Cardiac muscle cell (in vitro differentiated cells and primary cell): ENCODE measurements around the gene RASSF5. TPM values are rescaled to one million over a fixed set of nuclear protein-coding genes. Genes with fewer than 3 reads are reported as not detected.

ENCODE experiments used
- DNase-seq, 2 donors: peaks; one replicate each; pipeline versions ENCODE4 v3.0.0 to v3.0.0-alpha.2; 2010 to 2017; ENCODE audit warnings: low read depth in 1 of 2, low spot score in 1 of 2
- H3K27ac ChIP-seq: fragments of 200-600 bp; sonication (generic); 2 replicates; pipeline ENCODE4 v1.5.1; 2016
- H3K27me3 ChIP-seq: fragments of 200-600 bp; sonication (generic); 2 replicates; pipeline ENCODE4 v1.6.0; 2016; ENCODE audit warnings: control low read depth
- H3K36me3 ChIP-seq: fragments of 200-600 bp; sonication (generic); 2 replicates; pipeline ENCODE4 v1.5.1; 2016; ENCODE audit warnings: control low read depth
- H3K4me1 ChIP-seq: fragments of 200-600 bp; sonication (generic); 2 replicates; pipeline ENCODE4 v1.8.1; 2017; ENCODE audit warnings: low read depth, mild to moderate bottlenecking, mixed run types
- H3K4me3 ChIP-seq: fragments of 200-600 bp; sonication (generic); 2 replicates; pipeline ENCODE4 v1.5.1; 2016; ENCODE audit warnings: mild to moderate bottlenecking
- H3K9me3 ChIP-seq: fragments of 200-600 bp; sonication (generic); 2 replicates; pipeline ENCODE4 v1.5.1; 2017; ENCODE audit warnings: low read depth, mild to moderate bottlenecking, control low read depth
- CTCF ChIP-seq: IDR thresholded peaks from 2 replicates; pipeline ENCODE4 v1.5.1; 2012; ENCODE audit warnings: low read depth, mild to moderate bottlenecking, low read length
- polyA plus RNA-seq: library from polyadenylated mRNA; unstranded; fragments of >200 nt; fragmentation: Nextera tagmentation; extraction: Ambion mirVana; gene quantifications from 2 replicates; pipeline ENCODE4 v1.2.1, GENCODE V29; 2016
- total RNA-seq: library from RNA; depleted of rRNA; stranded (reverse); fragments of >200 nt; gene quantifications from 2 replicates; pipeline ENCODE4 v1.2.3, GENCODE V29; 2016

RASSF5 gene
- total and polyA plus RNA-seq, 2 experiments from 2014 or later = 40.9 to 50.7 TPM

GRCh38 chr1:206518206-206518605, 10.9 kb downstream of the RASSF5 start:
- H3K9me3 ChIP-seq = no peaks in the 10 kb centered on the region
- H3K4me3 ChIP-seq = no peak overlapping the region
- H3K27me3 ChIP-seq = no peaks in the 10 kb centered on the region
- H3K36me3 ChIP-seq = no peaks in the 10 kb centered on the region
- no peak for TF ChIP-seq CTCF
- no peak for DNase-seq
- peaks cover 68% of the 10 kb centered on the region for H3K4me1 ChIP-seq
- peak overlapping the region; percentile 85 for H3K27ac ChIP-seq

DNA sequence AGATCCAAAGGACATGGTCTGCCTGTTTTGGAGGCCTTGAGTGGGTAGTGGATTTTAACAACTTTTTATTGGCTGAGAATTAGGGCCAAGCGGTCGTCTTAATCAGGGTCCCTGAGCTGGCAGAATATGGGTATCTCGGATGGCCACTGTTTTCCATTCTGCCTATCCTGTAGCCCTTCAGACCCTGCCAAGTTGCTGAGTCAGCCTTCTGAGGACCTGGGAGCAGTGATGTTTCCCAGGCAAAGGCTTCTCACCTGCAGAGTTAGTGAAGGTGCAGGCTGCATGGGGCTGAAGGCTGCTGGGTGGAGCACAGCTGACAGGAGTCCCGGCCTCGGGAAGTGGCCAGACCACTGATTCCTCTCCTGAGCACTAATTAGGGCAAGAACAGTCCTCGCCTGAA, 11.4 kb downstream of the RASSF5 start:
- no peaks in the 10 kb centered on the region for H3K36me3 ChIP-seq
- DNase-seq = no peak
- TF ChIP-seq CTCF = no peak
- H3K9me3 ChIP-seq = no peaks in the 10 kb centered on the region
- peak overlapping the region; percentile 85 for H3K27ac ChIP-seq
- H3K4me1 ChIP-seq = peaks cover 64% of the 10 kb centered on the region
- H3K4me3 ChIP-seq = no peak overlapping the region
- H3K27me3 ChIP-seq = no peaks in the 10 kb centered on the region

GRCh38 chr1:206521127-206521526, 13.8 kb downstream of the RASSF5 start:
- no peak for DNase-seq
- Histone ChIP-seq H3K27me3 (no peaks in the 10 kb centered on the region), H3K4me1 (peaks cover 59% of the 10 kb centered on the region), H3K9me3 (no peaks in the 10 kb centered on the region), H3K27ac (peak overlapping the region; percentile 89), H3K36me3 (no peaks in the 10 kb centered on the region), H3K4me3 (no peak overlapping the region)
- no peak for TF ChIP-seq CTCF

DNA sequence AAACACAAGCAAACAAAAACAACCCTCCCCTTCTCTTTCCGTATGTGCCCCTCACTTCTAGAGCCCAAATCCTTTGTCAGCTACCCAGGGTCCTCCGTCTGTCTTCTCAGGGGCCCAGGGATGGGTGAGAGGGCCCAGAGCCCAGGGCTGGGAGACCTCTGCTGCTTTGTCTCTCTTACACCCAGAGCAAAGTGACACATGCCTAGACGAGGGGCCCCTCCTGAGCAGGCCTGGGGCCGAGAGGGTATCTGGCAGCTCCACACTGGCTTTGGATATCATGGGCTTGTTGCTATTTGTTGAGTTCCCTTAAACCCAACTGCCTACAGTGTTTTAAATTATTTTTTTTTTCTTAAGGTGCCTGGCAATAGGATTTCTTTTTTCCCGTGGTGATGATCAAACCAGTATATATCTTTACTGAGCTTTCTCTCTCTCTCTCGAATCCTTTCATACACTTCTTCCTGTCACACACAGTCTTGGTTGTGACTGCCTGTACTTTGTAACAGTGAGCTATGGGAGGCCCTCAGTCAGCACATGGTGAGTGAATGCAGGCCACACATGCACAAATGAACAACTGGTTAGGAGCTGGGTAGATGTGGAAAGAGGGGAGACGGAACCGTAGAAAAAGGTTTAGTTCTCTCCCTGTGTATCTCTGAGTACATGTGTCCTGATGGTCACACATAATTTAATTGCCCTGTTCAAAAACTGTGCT, 14.5 kb downstream of the RASSF5 start:
- Histone ChIP-seq H3K4me1 (peaks cover 59% of the 10 kb centered on the region), H3K27ac (peak overlapping the region; percentile 89), H3K36me3 (no peaks in the 10 kb centered on the region), H3K4me3 (no peak overlapping the region), H3K27me3 (no peaks in the 10 kb centered on the region), H3K9me3 (no peaks in the 10 kb centered on the region)
- no peak for TF ChIP-seq CTCF
- DNase-seq = peak in 1 of 2 donors; percentile 73

- no peak for DNase-seq
- no peaks in the 10 kb centered on the region for H3K9me3 ChIP-seq
- no peak overlapping the region for H3K27ac ChIP-seq
- no peak for TF ChIP-seq CTCF
- no peaks in the 10 kb centered on the region for H3K27me3 ChIP-seq
- peaks cover 34% of the 10 kb centered on the region for H3K4me1 ChIP-seq
- H3K4me3 ChIP-seq = no peak overlapping the region
- no peaks in the 10 kb centered on the region for H3K36me3 ChIP-seq
Observed at GRCh38 chr1:206524739-206525364, 17.5 kb downstream of the RASSF5 start.
